ENCODE measurements around the gene HEMK1. TPM values are rescaled to one million over a fixed set of nuclear protein-coding genes. Genes with fewer than 3 reads are reported as not detected.

Gene HEMK1
- total and polyA plus RNA-seq, 9 donors = 6.8 to 35.3 (median 23.8) TPM

DNA sequence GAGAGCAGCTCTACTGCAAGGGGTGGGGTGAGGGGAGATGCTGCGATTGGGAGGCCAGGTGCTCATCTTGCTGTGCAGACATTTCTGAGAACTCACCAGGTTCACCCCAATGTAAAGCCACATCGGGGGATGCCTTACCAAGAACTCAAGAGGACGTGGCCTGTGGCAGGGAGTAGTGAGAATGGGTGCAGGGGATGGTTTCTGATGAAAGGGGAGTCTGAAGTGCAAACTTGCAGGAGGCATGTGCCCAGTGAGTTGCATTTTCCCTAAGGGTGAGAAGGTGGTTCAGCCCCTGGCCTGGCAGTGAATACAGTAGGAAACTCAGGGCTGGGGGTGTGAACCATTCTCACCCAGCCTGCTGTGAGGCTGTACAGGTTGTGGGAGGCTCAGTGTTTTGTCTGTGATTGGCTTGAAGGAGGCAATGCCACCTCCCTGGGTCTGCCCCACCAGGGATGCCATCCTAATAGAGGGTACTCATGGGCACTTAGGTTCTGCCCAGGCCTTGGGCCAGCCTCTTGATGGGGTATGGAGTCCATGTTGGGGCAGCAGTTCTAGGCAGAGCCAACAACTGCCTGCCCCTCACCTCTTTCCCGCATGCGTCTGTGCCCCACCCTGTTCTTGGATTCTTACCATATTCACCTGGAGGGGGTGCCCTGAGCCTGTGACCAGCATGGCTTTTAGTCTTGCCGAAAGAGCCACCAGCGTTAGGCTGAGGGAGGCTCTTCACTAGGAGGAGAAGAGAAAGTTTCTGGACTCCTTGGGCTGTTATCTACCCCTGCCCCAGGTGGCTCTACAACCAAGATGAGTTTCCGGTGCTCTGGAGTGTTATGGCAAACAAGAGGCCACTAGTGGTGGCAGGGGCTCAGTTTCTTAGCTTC lies 4.5 kb downstream of the HEMK1 start:
- DNase-seq = no peak
- Histone ChIP-seq H3K4me1 (ENCODE audit: insufficient read depth) (peaks cover 5% of the 10 kb centered on the region), H3K9me3 (no peaks in the 10 kb centered on the region), H3K36me3 (no peaks in the 10 kb centered on the region), H3K27ac (no peak overlapping the region), H3K4me3 (no peak overlapping the region), H3K27me3 (no peaks in the 10 kb centered on the region)
- intact Hi-C loops (cut with DNase I) = loop anchor here in 2 of 4 donors (2.0 kb wide), 1 partner anchor 41 kb away; no protein-coding TSS in a partner anchor
- 84 to 88% (median 86%) methylated on average over 8 of the region's 8 CpGs for WGBS, 3 donors
- no peak for TF ChIP-seq EP300 (IDR thresholded peaks at IDR 0.05)
- TF ChIP-seq, protein P1, sequence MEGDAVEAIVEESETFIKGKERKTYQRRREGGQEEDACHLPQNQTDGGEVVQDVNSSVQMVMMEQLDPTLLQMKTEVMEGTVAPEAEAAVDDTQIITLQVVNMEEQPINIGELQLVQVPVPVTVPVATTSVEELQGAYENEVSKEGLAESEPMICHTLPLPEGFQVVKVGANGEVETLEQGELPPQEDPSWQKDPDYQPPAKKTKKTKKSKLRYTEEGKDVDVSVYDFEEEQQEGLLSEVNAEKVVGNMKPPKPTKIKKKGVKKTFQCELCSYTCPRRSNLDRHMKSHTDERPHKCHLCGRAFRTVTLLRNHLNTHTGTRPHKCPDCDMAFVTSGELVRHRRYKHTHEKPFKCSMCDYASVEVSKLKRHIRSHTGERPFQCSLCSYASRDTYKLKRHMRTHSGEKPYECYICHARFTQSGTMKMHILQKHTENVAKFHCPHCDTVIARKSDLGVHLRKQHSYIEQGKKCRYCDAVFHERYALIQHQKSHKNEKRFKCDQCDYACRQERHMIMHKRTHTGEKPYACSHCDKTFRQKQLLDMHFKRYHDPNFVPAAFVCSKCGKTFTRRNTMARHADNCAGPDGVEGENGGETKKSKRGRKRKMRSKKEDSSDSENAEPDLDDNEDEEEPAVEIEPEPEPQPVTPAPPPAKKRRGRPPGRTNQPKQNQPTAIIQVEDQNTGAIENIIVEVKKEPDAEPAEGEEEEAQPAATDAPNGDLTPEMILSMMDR (IDR thresholded peaks at IDR 0.05) = no peak
- TF ChIP-seq POLR2A (IDR thresholded peaks at IDR 0.05) = no peak

DNA sequence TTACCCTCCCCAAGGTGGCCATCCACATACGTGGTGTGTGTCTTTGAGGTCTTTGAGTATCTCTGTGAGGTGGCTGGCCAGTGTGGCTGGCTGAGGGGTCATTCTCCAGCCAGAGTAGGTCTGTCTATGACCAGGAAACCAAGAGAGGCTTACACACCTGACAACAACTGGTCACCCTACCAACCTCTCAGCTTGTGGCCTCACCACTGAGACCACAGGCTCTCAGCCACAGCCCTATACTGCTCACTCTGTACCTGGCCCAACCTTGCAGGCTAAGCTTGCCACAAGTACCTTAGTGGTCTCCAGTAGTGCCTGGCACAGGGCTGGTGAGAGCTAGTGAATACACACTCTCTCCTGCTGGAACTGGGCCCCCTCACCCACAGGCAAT lies 5.1 kb downstream of the HEMK1 start:
- no peaks in the 10 kb centered on the region for H3K27me3 ChIP-seq
- H3K9me3 ChIP-seq = no peaks in the 10 kb centered on the region
- peaks cover 5% of the 10 kb centered on the region for H3K4me1 ChIP-seq (ENCODE audit: insufficient read depth)
- WGBS, 3 donors = 79 to 91% (median 88%) methylated on average over 1 of the region's 1 CpG
- no peaks in the 10 kb centered on the region for H3K36me3 ChIP-seq
- H3K27ac ChIP-seq = no peak overlapping the region
- H3K4me3 ChIP-seq = no peak overlapping the region
- TF ChIP-seq POLR2A (IDR thresholded peaks at IDR 0.05) (no peak), EP300 (IDR thresholded peaks at IDR 0.05) (no peak)
- TF ChIP-seq, protein P1 (IDR thresholded peaks at IDR 0.05) = no peak
- intact Hi-C loops (cut with DNase I) = no loop called here
- no peak for DNase-seq

- TF ChIP-seq POLR2A (IDR thresholded peaks at IDR 0.05) = no peak
- TF ChIP-seq, protein P1 (IDR thresholded peaks at IDR 0.05) = no peak
- peaks cover 2% of the 10 kb centered on the region for H3K4me1 ChIP-seq (ENCODE audit: insufficient read depth)
- H3K27ac ChIP-seq = no peak overlapping the region
- no peaks in the 10 kb centered on the region for H3K9me3 ChIP-seq
- H3K27me3 ChIP-seq = no peaks in the 10 kb centered on the region
- intact Hi-C loops (cut with DNase I) = no loop called here
- no peaks in the 10 kb centered on the region for H3K36me3 ChIP-seq
- H3K4me3 ChIP-seq = no peak overlapping the region
- no peak for DNase-seq
- WGBS, 3 donors = 82 to 91% (median 90%) methylated on average over 6 of the region's 6 CpGs
Measured at GRCh38 chr3:50575372-50575771, 6.0 kb downstream of the HEMK1 start.

DNA sequence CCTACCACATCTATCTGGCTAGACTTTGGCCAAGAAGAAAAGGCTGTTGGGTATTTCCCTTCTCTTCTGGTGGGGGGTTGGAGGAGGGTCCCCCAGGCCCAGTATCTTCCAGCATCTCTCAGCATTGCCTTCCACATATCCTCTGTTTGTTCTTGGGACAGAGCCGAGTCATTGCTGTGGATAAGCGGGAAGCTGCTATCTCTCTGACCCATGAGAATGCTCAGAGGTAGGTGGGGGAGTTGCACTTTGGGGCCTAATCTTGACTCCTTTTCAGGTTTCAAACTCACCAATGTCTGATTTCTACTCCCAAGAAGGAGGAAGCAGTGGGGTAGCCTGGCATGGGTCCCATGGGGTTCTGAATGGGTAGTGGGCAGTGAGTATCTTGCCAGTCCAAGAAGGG lies 8.0 kb downstream of the HEMK1 start:
- Histone ChIP-seq H3K27me3 (no peaks in the 10 kb centered on the region), H3K36me3 (no peaks in the 10 kb centered on the region), H3K4me3 (no peak overlapping the region), H3K4me1 (ENCODE audit: insufficient read depth) (peaks cover 3% of the 10 kb centered on the region), H3K27ac (no peak overlapping the region), H3K9me3 (no peaks in the 10 kb centered on the region)
- WGBS, 3 donors = 76 to 91% (median 90%) methylated on average over 2 of the region's 2 CpGs
- DNase-seq = no peak
- TF ChIP-seq, protein P1 (IDR thresholded peaks at IDR 0.05) = no peak
- TF ChIP-seq EP300 (IDR thresholded peaks at IDR 0.05) (no peak), POLR2A (IDR thresholded peaks at IDR 0.05) (no peak)
- intact Hi-C loops (cut with DNase I) = no loop called here
